GM10248 (cell line): ENCODE data around the gene KPRP.

Experiments used
- CTCF ChIA-PET: fragments of 300-600 bp; sonication (Branson Sonifier 250); formaldehyde crosslinking; extraction: SDS; loops from one replicate; lab custom pipeline; 2021; ENCODE audit warnings: antibody characterized with exemption; lab: Yijun Ruan, JAX
- POLR2A ChIA-PET: fragments of 350-650 bp; sonication (Branson Sonifier 250); formaldehyde crosslinking; extraction: SDS; loops from one replicate; lab custom pipeline; 2020; ENCODE audit warnings: antibody characterized with exemption; lab: Yijun Ruan, JAX
- DNase-seq: peaks from one replicate; pipeline ENCODE4 v3.0.0; 2012; ENCODE audit errors: extremely low spot score
- CTCF ChIP-seq: IDR thresholded peaks from 2 replicates; pipeline ENCODE4 v1.5.1; 2012; ENCODE audit warnings: mild to moderate bottlenecking, low read depth; ENCODE audit errors: extremely low read depth, missing control alignments, control extremely low read depth

KPRP gene

GRCh38 chr1:152783095-152783494 is 25.3 kb downstream of the KPRP start:
- DNase-seq, result no peak
- CTCF ChIA-PET, result no interaction called here
- no peak for TF ChIP-seq CTCF
- POLR2A ChIA-PET, result no interaction called here

GRCh38 chr1:152786077-152786476 is 28.3 kb downstream of the KPRP start, which contains the start of gene LCE1E:
Gene LCE1E (plus strand): TSS chr1:152786257. CDS start chr1:152787300, 1,043 bp downstream.
- ChIA-PET POLR2A (no interaction called here), CTCF (no interaction called here)
- no peak for DNase-seq
- no peak for TF ChIP-seq CTCF

GRCh38 chr1:152795686-152796085 is 37.9 kb downstream of the KPRP start:
- ChIA-PET POLR2A (no interaction called here), CTCF (interaction anchor here (1.3 kb wide), 1 partner anchor 73 kb away, joined by 4 read pairs; no protein-coding TSS in a partner anchor)
- no peak for DNase-seq
- no peak for TF ChIP-seq CTCF

- TF ChIP-seq CTCF, result no peak
- CTCF ChIA-PET, result interaction anchor here (1.3 kb wide), 1 partner anchor 74 kb away, joined by 4 read pairs; no protein-coding TSS in a partner anchor
- POLR2A ChIA-PET, result no interaction called here
- no peak for DNase-seq
These were observed 38.6 kb downstream of the KPRP start, which contains the start of gene LCE1D for GRCh38 chr1:152796421-152796820. Gene LCE1D (plus strand): TSS chr1:152796721. CDS start chr1:152797795, 1,074 bp downstream.

- no peak for TF ChIP-seq CTCF
- CTCF ChIA-PET, result interaction anchor here (1.7 kb wide), 1 partner anchor 331 kb away, joined by 3 read pairs; no protein-coding TSS in a partner anchor
- DNase-seq, result no peak
- POLR2A ChIA-PET, result no interaction called here
These were observed 43.5 kb downstream of the KPRP start for GRCh38 chr1:152801333-152801732.

- ChIA-PET POLR2A (no interaction called here), CTCF (no interaction called here)
- TF ChIP-seq CTCF, result no peak
- no peak for DNase-seq
These were observed 48.8 kb downstream of the KPRP start, which contains the start of gene LCE1C for GRCh38 chr1:152806576-152806975. Gene LCE1C (minus strand): TSS chr1:152806651. CDS start chr1:152805478, 1,173 bp downstream.
